BE2C (cell line): ENCODE results near the gene CACNA2D2.

Source experiments
- DNase-seq: peaks from one replicate; pipeline ENCODE4 v3.0.0-alpha.2; 2020
- H3K27me3 ChIP-seq: fragments of 250-450 bp; sonication (Bioruptor Pico); 2 replicates; pipeline ENCODE4 v1.5.1; 2020; ENCODE audit warnings: mild to moderate bottlenecking
- H3K36me3 ChIP-seq: fragments of 250-450 bp; sonication (Bioruptor Pico); 2 replicates; pipeline ENCODE4 v1.5.1; 2020; ENCODE audit warnings: mild to moderate bottlenecking
- H3K4me1 ChIP-seq: fragments of 250-450 bp; sonication (Bioruptor Pico); 2 replicates; pipeline ENCODE4 v1.5.1; 2020
- H3K4me3 ChIP-seq: 2 replicates; pipeline ENCODE4 v1.5.1; 2011; ENCODE audit warnings: low read depth, low read length
- H3K9me3 ChIP-seq: fragments of 250-450 bp; sonication (Bioruptor Pico); 2 replicates; pipeline ENCODE4 v1.5.1; 2020
- TF ChIP-seq, protein P1 (sequence below): IDR thresholded peaks from 2 replicates; pipeline ENCODE4 v1.5.1; 2012; ENCODE audit warnings: mild to moderate bottlenecking, low read depth, low read length

CACNA2D2 gene

DNA sequence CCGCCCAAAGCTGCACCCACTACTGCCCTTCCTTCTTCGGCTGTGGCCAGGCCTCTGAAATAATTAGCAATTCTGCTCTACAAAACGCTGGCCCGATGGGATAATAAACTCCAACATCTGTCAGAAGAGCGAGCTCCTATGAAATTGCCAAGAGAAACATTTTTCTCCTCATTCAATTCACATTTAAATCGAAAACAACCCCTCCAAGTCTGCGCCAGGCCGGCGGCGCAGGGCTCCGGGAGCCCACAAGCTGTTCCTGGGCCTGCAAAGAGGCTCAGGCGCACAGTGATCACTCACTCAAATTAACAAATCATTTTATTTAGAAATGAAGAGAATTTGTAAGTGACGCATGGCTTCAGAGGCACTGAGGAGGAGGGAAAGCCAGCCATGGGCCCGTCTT, 88.8 kb downstream of the CACNA2D2 start:
- H3K4me3 ChIP-seq, result no peak overlapping the region
- DNase-seq, result no peak
- no peaks in the 10 kb centered on the region for H3K36me3 ChIP-seq
- no peaks in the 10 kb centered on the region for H3K27me3 ChIP-seq
- peaks cover 14% of the 10 kb centered on the region for H3K4me1 ChIP-seq
- TF ChIP-seq, protein P1, sequence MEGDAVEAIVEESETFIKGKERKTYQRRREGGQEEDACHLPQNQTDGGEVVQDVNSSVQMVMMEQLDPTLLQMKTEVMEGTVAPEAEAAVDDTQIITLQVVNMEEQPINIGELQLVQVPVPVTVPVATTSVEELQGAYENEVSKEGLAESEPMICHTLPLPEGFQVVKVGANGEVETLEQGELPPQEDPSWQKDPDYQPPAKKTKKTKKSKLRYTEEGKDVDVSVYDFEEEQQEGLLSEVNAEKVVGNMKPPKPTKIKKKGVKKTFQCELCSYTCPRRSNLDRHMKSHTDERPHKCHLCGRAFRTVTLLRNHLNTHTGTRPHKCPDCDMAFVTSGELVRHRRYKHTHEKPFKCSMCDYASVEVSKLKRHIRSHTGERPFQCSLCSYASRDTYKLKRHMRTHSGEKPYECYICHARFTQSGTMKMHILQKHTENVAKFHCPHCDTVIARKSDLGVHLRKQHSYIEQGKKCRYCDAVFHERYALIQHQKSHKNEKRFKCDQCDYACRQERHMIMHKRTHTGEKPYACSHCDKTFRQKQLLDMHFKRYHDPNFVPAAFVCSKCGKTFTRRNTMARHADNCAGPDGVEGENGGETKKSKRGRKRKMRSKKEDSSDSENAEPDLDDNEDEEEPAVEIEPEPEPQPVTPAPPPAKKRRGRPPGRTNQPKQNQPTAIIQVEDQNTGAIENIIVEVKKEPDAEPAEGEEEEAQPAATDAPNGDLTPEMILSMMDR, result no peak
- no peaks in the 10 kb centered on the region for H3K9me3 ChIP-seq

- H3K36me3 ChIP-seq, result no peaks in the 10 kb centered on the region
- TF ChIP-seq, protein P1, result no peak
- H3K4me1 ChIP-seq, result peaks cover 14% of the 10 kb centered on the region
- H3K27me3 ChIP-seq, result no peaks in the 10 kb centered on the region
- DNase-seq, result no peak
- no peaks in the 10 kb centered on the region for H3K9me3 ChIP-seq
- H3K4me3 ChIP-seq, result no peak overlapping the region
Observed at GRCh38 chr3:50412231-50412754, 91.1 kb downstream of the CACNA2D2 start.

DNA sequence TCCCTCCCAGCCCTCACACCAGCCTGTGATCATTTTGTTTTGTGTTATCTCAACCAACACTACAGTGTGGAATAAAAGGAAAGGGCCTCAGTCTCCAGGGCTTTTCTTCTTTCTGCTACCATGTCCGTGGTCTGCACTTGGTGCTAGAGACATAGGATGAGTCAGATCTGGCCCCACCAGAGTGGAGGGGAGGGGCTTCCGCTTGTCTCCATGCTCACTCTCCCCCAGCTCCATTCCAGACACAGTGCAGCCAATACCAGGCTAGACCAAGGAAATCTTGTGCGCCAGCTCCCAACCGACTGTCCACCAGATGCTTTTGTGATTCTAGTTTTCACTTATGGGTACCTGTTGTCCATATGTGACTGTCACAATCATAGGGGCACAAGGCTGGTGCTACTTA, 92.2 kb downstream of the CACNA2D2 start:
- no peaks in the 10 kb centered on the region for H3K27me3 ChIP-seq
- no peak overlapping the region for H3K4me3 ChIP-seq
- no peaks in the 10 kb centered on the region for H3K9me3 ChIP-seq
- peak; percentile 37 for DNase-seq
- peaks cover 14% of the 10 kb centered on the region for H3K4me1 ChIP-seq
- H3K36me3 ChIP-seq, result no peaks in the 10 kb centered on the region
- TF ChIP-seq, protein P1, result no peak

- DNase-seq, result no peak
- TF ChIP-seq, protein P1, result no peak
Observed at GRCh38 chr3:50410608-50411139, 92.8 kb downstream of the CACNA2D2 start.

DNA sequence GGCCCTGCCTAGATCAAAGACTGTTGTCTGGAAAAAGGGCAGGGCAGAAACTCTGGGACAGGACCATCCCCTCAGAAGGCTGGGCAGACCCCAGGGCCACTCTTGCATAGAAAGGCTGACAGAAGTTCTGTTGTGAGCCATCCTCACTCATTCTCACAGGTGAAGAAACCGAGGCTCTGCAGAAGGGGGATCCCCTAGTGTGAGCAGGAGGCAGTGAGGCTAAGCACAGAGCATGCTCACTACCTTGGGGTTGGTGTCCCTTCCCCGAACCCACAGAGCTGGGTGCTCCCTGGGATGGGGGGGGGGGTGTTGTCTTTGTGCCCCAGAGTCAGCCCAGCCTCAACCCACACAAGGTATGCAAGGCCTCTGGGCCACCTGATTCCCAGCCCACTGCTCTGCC, 93.2 kb downstream of the CACNA2D2 start:
- H3K36me3 ChIP-seq, result no peaks in the 10 kb centered on the region
- peaks cover 14% of the 10 kb centered on the region for H3K4me1 ChIP-seq
- H3K9me3 ChIP-seq, result no peaks in the 10 kb centered on the region
- TF ChIP-seq, protein P1, result no peak
- no peak for DNase-seq
- H3K27me3 ChIP-seq, result no peaks in the 10 kb centered on the region
- no peak overlapping the region for H3K4me3 ChIP-seq

More at GRCh38 chr3:50410608-50411139, 92.8 kb downstream of the CACNA2D2 start:
- Histone ChIP-seq H3K4me1 (peaks cover 14% of the 10 kb centered on the region), H3K36me3 (no peaks in the 10 kb centered on the region), H3K4me3 (no peak overlapping the region), H3K9me3 (no peaks in the 10 kb centered on the region), H3K27me3 (no peaks in the 10 kb centered on the region)

- DNase-seq, result no peak
- TF ChIP-seq, protein P1, result no peak
- Histone ChIP-seq H3K4me1 (peaks cover 14% of the 10 kb centered on the region), H3K9me3 (no peaks in the 10 kb centered on the region), H3K27me3 (no peaks in the 10 kb centered on the region), H3K36me3 (no peaks in the 10 kb centered on the region), H3K4me3 (no peak overlapping the region)
Observed at GRCh38 chr3:50408443-50408944, 94.9 kb downstream of the CACNA2D2 start.
